Neural progenitor cell (in vitro differentiated cells): ENCODE results near the gene FLT3.

ENCODE experiments used
- CTCF ChIP-seq: fragments of 200-600 bp; sonication (generic); IDR thresholded peaks from 2 replicates; pipeline ENCODE4 v1.5.1; 2017; ENCODE audit warnings: antibody characterized with exemption, mild to moderate bottlenecking
- EZH2phosphoT487 ChIP-seq: fragments of 200-600 bp; sonication (generic); IDR thresholded peaks from 2 replicates; pipeline ENCODE4 v1.6.1; 2017; ENCODE audit warnings: antibody characterized with exemption

GRCh38 chr13:27955014-27955591, 145.3 kb downstream of the FLT3 start:
- no peak for TF ChIP-seq CTCF
- TF ChIP-seq EZH2phosphoT487: no peak
